Muscle layer of colon (tissue), 2 donors: Measurements from ENCODE around the gene PTPRJ.

Experiments
- H3K27ac ChIP-seq: one replicate; pipeline ENCODE4 v1.7.0; 2013; ENCODE audit warnings: low read depth, mild to moderate bottlenecking, low read length, moderate library complexity
- H3K27me3 ChIP-seq, 2 donors: one replicate each; pipeline ENCODE4 v1.7.0; 2013; ENCODE audit warnings: low read length in 2 of 2, mild to moderate bottlenecking in 2 of 2; ENCODE audit not compliant: insufficient read depth in 2 of 2, control insufficient read depth in 1 of 2
- H3K36me3 ChIP-seq: one replicate; pipeline ENCODE4 v1.7.0; 2013; ENCODE audit warnings: mild to moderate bottlenecking, low read length; ENCODE audit not compliant: insufficient read depth
- H3K4me1 ChIP-seq: one replicate; pipeline ENCODE4 v1.7.0; 2013; ENCODE audit warnings: mild to moderate bottlenecking, low read length; ENCODE audit not compliant: insufficient read depth
- H3K4me3 ChIP-seq, 2 donors: one replicate each; pipeline ENCODE4 v1.7.0; 2013; ENCODE audit warnings: low read length in 2 of 2, low read depth in 1 of 2, mild to moderate bottlenecking in 1 of 2, moderate library complexity in 1 of 2
- H3K9ac ChIP-seq: one replicate; pipeline ENCODE4 v1.7.0; 2013; ENCODE audit warnings: low read length
- H3K9me3 ChIP-seq: one replicate; pipeline ENCODE4 v1.7.0; 2013; ENCODE audit warnings: mild to moderate bottlenecking, low read length
- donor health status: abdominal sarcoma.
- donor health status: Adenocarcinoma of cecum.

The PTPRJ gene

DNA sequence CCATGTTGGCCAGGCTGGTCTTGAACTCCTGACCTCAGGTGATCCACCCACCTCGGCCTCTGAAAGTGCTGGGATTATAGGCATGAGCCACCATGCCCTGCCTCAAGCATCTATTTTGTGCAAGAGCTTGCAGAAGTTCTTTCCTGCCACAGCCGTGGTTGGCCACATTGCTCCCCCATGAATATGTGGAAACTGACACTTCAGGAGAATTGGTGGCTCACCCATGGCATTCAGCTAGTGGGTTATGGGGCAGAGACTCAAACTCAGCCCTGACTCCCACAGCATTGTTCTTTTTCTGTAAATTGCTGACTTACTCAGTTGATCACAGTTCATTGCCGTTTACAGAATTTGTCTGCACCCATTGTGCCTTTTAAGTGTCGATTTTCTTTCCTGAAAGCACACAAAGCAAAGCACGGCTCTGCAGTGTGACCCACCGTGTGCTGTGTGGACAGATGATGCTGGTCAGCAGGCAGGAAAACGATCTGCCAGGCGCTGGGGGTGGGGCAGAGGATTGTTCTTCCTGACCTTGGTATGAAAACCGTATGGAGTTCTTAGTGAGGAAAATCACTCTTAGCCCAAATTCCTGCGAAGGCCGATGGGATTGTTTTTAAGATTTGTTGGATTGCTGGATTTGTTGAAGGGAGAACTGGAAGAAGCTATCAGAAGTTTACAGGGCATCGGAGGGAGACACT, 115.6 kb downstream of the PTPRJ start:
- H3K4me3 ChIP-seq: no peak overlapping the region
- H3K27ac ChIP-seq: no peak overlapping the region
- no peaks in the 10 kb centered on the region for H3K4me1 ChIP-seq
- no peaks in the 10 kb centered on the region for H3K27me3 ChIP-seq
- no peaks in the 10 kb centered on the region for H3K9me3 ChIP-seq
- no peak overlapping the region for H3K9ac ChIP-seq
- no peaks in the 10 kb centered on the region for H3K36me3 ChIP-seq

DNA sequence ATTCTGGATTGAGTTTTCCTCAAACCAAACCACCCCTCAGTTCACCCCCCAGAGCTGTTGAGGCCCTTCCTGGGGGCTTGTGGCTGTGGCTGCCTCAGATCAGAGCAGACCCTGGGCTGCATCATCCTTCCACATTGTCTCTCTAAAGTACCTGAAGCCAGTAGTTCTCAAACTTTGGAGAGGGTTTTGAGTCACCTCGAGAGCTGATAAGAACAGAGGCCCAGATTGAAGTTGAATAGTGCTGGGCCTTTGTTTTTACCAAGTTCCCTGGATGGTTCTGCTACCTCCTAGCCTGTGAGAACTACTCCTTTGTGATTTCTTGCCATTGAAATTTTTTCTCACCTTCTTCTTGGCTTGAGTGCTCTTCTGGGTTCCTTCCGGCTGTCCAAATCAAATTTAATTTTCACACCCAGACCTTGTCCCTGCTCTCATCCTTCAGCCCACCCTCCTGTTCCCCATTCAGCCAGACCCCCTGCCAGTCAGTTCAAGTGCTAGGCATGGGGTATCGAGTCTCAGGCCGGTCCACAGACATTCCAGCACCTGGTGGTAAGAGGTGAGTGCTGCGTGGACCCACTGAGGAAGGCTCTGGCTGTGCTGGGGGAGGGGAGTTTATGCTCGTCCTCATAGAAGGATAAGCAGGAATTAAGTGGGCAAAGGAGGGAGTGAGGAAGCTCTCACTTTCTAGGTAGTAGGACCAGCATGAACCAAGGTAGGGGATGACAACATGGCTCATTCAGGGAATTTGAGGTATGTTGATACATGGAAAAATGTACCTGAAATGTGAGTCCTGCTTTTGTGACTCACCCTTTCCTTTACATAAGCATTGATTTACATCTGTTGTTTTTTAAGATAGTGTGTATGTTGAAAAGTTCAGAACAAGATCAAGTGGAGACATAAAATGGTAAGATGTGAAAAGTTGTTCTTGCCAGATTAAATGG, 116.5 kb downstream of the PTPRJ start:
- H3K4me3 ChIP-seq: no peak overlapping the region
- H3K4me1 ChIP-seq: no peaks in the 10 kb centered on the region
- H3K36me3 ChIP-seq: no peaks in the 10 kb centered on the region
- H3K9me3 ChIP-seq: no peaks in the 10 kb centered on the region
- no peaks in the 10 kb centered on the region for H3K27me3 ChIP-seq
- H3K9ac ChIP-seq: no peak overlapping the region
- H3K27ac ChIP-seq: no peak overlapping the region

DNA sequence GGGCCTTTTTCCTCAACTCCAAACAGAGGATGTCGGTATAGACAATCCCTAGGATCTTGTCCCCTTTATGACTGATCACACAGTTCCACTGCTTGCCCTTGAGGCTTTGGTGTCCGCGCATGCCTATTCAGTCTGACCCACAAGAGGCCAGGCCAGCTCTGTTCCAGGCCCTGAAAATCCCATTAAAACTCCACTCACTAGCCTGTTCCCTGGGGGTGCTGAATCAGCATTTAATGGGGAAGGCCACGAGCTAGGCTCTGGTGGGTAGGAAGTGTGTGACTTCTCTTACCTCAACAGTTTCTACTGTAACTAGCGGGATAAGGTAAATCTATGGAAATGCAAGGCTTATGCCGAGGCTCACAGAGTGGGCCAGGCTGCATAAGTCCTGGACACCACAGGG, 117.7 kb downstream of the PTPRJ start:
- no peaks in the 10 kb centered on the region for H3K9me3 ChIP-seq
- H3K27me3 ChIP-seq: no peaks in the 10 kb centered on the region
- H3K4me1 ChIP-seq: no peaks in the 10 kb centered on the region
- no peak overlapping the region for H3K9ac ChIP-seq
- no peak overlapping the region for H3K4me3 ChIP-seq
- H3K27ac ChIP-seq: no peak overlapping the region
- H3K36me3 ChIP-seq: no peaks in the 10 kb centered on the region

DNA sequence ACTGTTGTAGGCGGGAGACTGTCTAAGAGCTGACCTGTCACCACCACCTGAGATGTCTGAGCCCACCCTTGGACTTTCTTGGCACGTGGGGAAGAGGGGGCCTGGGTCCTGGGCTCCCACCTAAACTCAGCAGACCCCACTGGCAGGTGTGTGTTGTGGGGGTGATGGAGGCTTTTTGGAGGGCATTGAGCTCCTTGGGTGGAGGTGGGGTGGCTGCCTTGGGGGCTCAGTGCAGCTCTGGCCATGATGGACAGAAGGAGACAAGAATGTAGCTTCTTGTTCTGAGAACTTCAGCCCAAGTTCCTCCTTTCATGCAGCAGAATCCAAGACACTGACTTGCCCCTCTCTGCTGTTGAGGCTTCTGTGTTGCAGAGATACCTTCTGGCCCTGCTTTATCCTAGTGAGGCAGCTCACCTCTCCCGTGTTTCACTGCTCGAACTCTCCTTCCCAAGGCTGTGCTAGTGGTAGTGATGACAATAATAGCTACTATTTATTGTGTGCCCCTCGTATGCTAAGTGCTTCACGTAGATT, 119.6 kb downstream of the PTPRJ start:
- H3K4me1 ChIP-seq: peaks cover 13% of the 10 kb centered on the region
- H3K9me3 ChIP-seq: no peaks in the 10 kb centered on the region
- H3K36me3 ChIP-seq: no peaks in the 10 kb centered on the region
- H3K4me3 ChIP-seq: no peak overlapping the region
- no peak overlapping the region for H3K27ac ChIP-seq
- no peak overlapping the region for H3K9ac ChIP-seq
- H3K27me3 ChIP-seq: no peaks in the 10 kb centered on the region

DNA sequence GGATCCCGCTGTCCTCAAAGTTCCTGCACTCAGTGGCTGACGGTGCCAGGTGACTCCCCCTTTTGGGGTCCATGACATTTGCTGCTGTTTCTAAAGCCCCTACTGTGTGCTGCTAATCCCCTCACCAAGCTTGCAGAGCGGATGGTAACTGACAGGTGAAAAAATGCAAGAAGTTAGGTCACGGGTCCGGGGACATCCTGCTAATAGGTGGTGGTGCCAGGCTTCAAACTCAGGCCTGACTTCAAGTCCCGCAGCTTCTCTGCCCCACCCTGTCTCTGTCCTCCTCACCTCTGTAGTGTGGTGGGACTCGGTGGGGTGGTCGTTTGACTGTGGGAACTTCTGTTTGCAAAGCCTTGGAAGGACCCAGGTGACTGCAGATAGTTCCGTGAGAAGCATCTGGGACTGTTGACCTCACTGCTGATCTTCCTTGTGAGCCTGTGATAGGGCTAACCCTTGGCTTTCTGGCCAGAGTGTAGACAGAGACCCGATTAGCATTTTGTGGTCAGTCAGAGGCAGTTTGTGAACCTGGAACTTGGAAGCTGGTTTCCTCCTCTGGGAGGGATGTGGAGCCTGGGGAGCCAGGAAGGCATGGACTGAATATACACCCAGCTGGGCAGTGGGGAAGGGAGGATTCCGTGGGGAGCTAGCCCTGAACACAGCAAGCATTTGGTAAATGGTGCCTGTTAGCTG, 120.8 kb downstream of the PTPRJ start:
- no peaks in the 10 kb centered on the region for H3K27me3 ChIP-seq
- H3K9me3 ChIP-seq: no peaks in the 10 kb centered on the region
- no peaks in the 10 kb centered on the region for H3K36me3 ChIP-seq
- no peak overlapping the region for H3K27ac ChIP-seq
- H3K4me3 ChIP-seq: no peak overlapping the region
- H3K9ac ChIP-seq: no peak overlapping the region
- peaks cover 13% of the 10 kb centered on the region for H3K4me1 ChIP-seq

DNA sequence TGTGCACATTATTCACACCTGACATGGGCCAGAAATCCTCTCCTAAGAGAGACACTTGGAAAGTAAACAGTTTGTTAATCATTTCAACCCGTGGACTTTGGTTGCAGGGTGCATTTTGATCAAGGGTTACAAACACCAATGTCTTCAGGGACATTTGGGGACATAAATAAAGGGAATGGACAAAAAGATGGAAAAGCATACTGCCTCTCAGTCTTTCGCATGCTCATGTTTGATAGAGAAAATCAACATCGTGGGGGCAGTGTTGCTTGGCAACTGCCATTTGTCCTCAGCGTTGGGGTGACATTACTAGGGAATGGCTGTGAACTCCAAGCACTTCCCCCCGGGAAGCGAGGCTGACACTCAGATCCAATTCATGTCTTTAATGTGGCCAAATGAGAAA, 121.6 kb downstream of the PTPRJ start:
- no peak overlapping the region for H3K4me3 ChIP-seq
- no peak overlapping the region for H3K27ac ChIP-seq
- peaks cover 13% of the 10 kb centered on the region for H3K4me1 ChIP-seq
- H3K9ac ChIP-seq: no peak overlapping the region
- H3K27me3 ChIP-seq: no peaks in the 10 kb centered on the region
- no peaks in the 10 kb centered on the region for H3K36me3 ChIP-seq
- H3K9me3 ChIP-seq: no peaks in the 10 kb centered on the region

DNA sequence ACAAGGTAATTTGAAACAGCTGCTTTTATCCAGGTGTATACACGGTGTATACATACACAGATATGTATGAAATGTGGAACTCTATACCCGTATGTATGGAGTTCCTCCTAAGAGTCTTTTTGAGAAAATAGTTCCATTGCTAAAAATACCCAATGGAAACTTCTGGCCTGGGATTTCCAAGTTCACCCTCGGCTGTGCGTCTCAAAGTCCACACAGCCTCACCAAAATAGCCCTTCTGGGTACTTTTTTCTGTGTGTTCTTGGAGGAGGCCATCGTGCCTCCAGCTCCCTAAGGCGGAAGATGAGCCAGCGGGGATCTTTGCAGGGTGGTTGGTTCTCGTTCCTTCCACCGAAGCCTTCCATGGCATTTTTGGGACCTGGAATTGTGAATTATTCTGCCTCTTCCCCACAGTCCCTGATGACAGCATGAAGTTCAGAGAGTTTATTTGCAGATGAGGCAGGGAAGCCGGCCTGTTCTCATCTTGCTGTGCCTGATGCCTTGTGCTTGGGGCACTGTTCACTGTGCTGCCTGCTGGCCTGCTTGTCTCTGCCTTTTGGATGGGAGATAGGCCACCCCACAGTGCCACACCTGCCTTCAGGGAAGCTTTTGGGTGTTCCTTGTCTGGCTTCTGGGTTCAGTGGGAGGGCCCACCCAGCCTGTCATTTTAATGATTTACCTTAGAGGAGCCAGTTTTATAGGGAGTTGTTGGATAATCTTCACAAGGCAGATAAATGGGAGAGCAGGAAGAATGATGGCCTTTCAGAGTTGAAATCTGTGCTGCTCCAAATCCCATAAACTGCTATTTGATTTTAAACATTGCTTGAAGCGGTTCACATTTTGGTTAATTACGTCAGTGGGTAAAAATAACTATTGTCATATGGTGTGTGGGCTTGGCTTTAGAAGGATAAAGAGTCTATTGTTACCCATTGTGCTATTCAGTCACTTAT, 123.5 kb downstream of the PTPRJ start:
- H3K4me1 ChIP-seq: peaks cover 13% of the 10 kb centered on the region
- H3K4me3 ChIP-seq: no peak overlapping the region
- no peak overlapping the region for H3K27ac ChIP-seq
- H3K9me3 ChIP-seq: no peaks in the 10 kb centered on the region
- H3K9ac ChIP-seq: no peak overlapping the region
- H3K27me3 ChIP-seq: no peaks in the 10 kb centered on the region
- H3K36me3 ChIP-seq: no peaks in the 10 kb centered on the region

GRCh38 chr11:48104568-48104924, 124.2 kb downstream of the PTPRJ start:
- H3K36me3 ChIP-seq: no peaks in the 10 kb centered on the region
- H3K9me3 ChIP-seq: no peaks in the 10 kb centered on the region

GRCh38 chr11:48105096-48105990, 125.0 kb downstream of the PTPRJ start:
- no peak overlapping the region for H3K27ac ChIP-seq
- peaks cover 20% of the 10 kb centered on the region for H3K4me1 ChIP-seq
- H3K4me3 ChIP-seq: no peak overlapping the region
- H3K9me3 ChIP-seq: no peaks in the 10 kb centered on the region
- H3K36me3 ChIP-seq: no peaks in the 10 kb centered on the region
- no peaks in the 10 kb centered on the region for H3K27me3 ChIP-seq
- H3K9ac ChIP-seq: no peak overlapping the region

More at GRCh38 chr11:48104568-48104924, 124.2 kb downstream of the PTPRJ start:
- no peak overlapping the region for H3K9ac ChIP-seq
- H3K27ac ChIP-seq: no peak overlapping the region
- H3K4me3 ChIP-seq: no peak overlapping the region
- peaks cover 14% of the 10 kb centered on the region for H3K4me1 ChIP-seq
- H3K27me3 ChIP-seq: no peaks in the 10 kb centered on the region

DNA sequence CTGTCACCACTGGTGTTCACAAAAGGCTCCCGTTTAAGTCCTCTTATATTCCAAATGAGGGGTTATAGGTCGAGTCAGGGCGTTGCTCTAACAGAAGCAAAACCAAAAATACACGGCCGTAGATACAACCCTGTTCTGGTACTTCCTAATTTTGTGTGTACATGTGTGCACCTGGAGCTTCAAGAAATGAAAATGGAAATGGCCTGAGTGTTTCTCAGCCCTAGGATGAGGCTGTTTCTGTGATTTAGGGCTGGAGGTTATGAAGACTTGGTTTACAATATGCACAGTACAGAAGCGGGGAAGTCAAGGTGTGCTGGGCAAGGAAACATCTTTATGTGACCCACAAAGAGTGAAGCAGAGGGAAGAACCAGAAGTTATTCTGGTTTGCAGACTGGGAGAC, 125.8 kb downstream of the PTPRJ start:
- Histone ChIP-seq H3K27ac (no peak overlapping the region), H3K9ac (no peak overlapping the region), H3K4me3 (no peak overlapping the region), H3K9me3 (no peaks in the 10 kb centered on the region), H3K36me3 (no peaks in the 10 kb centered on the region), H3K27me3 (no peaks in the 10 kb centered on the region), H3K4me1 (peaks cover 20% of the 10 kb centered on the region)
